ENCODE measurements around the gene C10orf90.

C10orf90 gene

GRCh38 chr10:126470991-126471390 lies 199.5 kb downstream of the C10orf90 start:
- no peaks in the 10 kb centered on the region for H3K36me3 ChIP-seq (ENCODE audit: insufficient read depth, low read length)
- H3K27me3 ChIP-seq (ENCODE audit: insufficient read depth, low read length) = no peaks in the 10 kb centered on the region
- H3K4me3 ChIP-seq (ENCODE audit: low read depth, low read length, poor library complexity, severe bottlenecking) = no peak overlapping the region
- no peaks in the 10 kb centered on the region for H3F3A ChIP-seq (ENCODE audit: insufficient read depth, low read length)
- TF ChIP-seq CTCF (IDR thresholded peaks at IDR 0.05; ENCODE audit: low read length) (no peak), EZH2 (IDR thresholded peaks at IDR 0.05; ENCODE audit: borderline replicate concordance, low read length) (no peak)
- no peak overlapping the region for H3K4me2 ChIP-seq (ENCODE audit: low read length)
- no peak overlapping the region for H3K9ac ChIP-seq (ENCODE audit: low read length)
- no peak overlapping the region for H2AFZ ChIP-seq (ENCODE audit: low read length)
- no peaks in the 10 kb centered on the region for H3K4me1 ChIP-seq (ENCODE audit: insufficient read depth, low read length, severe bottlenecking)
- H3K27ac ChIP-seq (ENCODE audit: low read depth, low read length, poor library complexity, severe bottlenecking) = no peak overlapping the region
- no peaks in the 10 kb centered on the region for H3K79me2 ChIP-seq (ENCODE audit: insufficient read depth, low read length)
- no peaks in the 10 kb centered on the region for H3K9me3 ChIP-seq (ENCODE audit: low read length)
- no peaks in the 10 kb centered on the region for H4K20me1 ChIP-seq (ENCODE audit: insufficient read depth, low read length)
- H3K9me2 ChIP-seq (ENCODE audit: low read depth, low read length) = no peaks in the 10 kb centered on the region

GRCh38 chr10:126469692-126470091 lies 200.8 kb downstream of the C10orf90 start:
- no peaks in the 10 kb centered on the region for H3K4me1 ChIP-seq (ENCODE audit: insufficient read depth, low read length, severe bottlenecking)
- no peak overlapping the region for H3K4me2 ChIP-seq (ENCODE audit: low read length)
- H3K27me3 ChIP-seq (ENCODE audit: insufficient read depth, low read length) = no peaks in the 10 kb centered on the region

GRCh38 chr10:126468876-126469643 lies 201.4 kb downstream of the C10orf90 start:
- H3F3A ChIP-seq (ENCODE audit: insufficient read depth, low read length) = no peaks in the 10 kb centered on the region
- no peaks in the 10 kb centered on the region for H3K9me2 ChIP-seq (ENCODE audit: low read depth, low read length)
- no peak overlapping the region for H3K9ac ChIP-seq (ENCODE audit: low read length)
- H4K20me1 ChIP-seq (ENCODE audit: insufficient read depth, low read length) = no peaks in the 10 kb centered on the region
- no peaks in the 10 kb centered on the region for H3K36me3 ChIP-seq (ENCODE audit: insufficient read depth, low read length)
- no peaks in the 10 kb centered on the region for H3K79me2 ChIP-seq (ENCODE audit: insufficient read depth, low read length)
- H3K4me1 ChIP-seq (ENCODE audit: insufficient read depth, low read length, severe bottlenecking) = no peaks in the 10 kb centered on the region
- no peaks in the 10 kb centered on the region for H3K27me3 ChIP-seq (ENCODE audit: insufficient read depth, low read length)
- H3K27ac ChIP-seq (ENCODE audit: low read depth, low read length, poor library complexity, severe bottlenecking) = no peak overlapping the region
- H3K4me2 ChIP-seq (ENCODE audit: low read length) = no peak overlapping the region
- H3K9me3 ChIP-seq (ENCODE audit: low read length) = no peaks in the 10 kb centered on the region
- no peak overlapping the region for H2AFZ ChIP-seq (ENCODE audit: low read length)
- no peak for TF ChIP-seq EZH2 (IDR thresholded peaks at IDR 0.05; ENCODE audit: borderline replicate concordance, low read length)
- no peak for TF ChIP-seq CTCF (IDR thresholded peaks at IDR 0.05; ENCODE audit: low read length)
- no peak overlapping the region for H3K4me3 ChIP-seq (ENCODE audit: low read depth, low read length, poor library complexity, severe bottlenecking)

More at GRCh38 chr10:126469692-126470091, 200.8 kb downstream of the C10orf90 start:
- H3K9me2 ChIP-seq (ENCODE audit: low read depth, low read length) = no peaks in the 10 kb centered on the region
- TF ChIP-seq CTCF (IDR thresholded peaks at IDR 0.05; ENCODE audit: low read length) (no peak), EZH2 (IDR thresholded peaks at IDR 0.05; ENCODE audit: borderline replicate concordance, low read length) (no peak)
- H4K20me1 ChIP-seq (ENCODE audit: insufficient read depth, low read length) = no peaks in the 10 kb centered on the region
- H3K9me3 ChIP-seq (ENCODE audit: low read length) = no peaks in the 10 kb centered on the region
- no peak overlapping the region for H3K27ac ChIP-seq (ENCODE audit: low read depth, low read length, poor library complexity, severe bottlenecking)
- no peak overlapping the region for H3K9ac ChIP-seq (ENCODE audit: low read length)
- no peaks in the 10 kb centered on the region for H3K36me3 ChIP-seq (ENCODE audit: insufficient read depth, low read length)
- H3F3A ChIP-seq (ENCODE audit: insufficient read depth, low read length) = no peaks in the 10 kb centered on the region
- no peaks in the 10 kb centered on the region for H3K79me2 ChIP-seq (ENCODE audit: insufficient read depth, low read length)
- no peak overlapping the region for H3K4me3 ChIP-seq (ENCODE audit: low read depth, low read length, poor library complexity, severe bottlenecking)
- H2AFZ ChIP-seq (ENCODE audit: low read length) = no peak overlapping the region
